ENCODE results near the gene ZNF436.
A peak's percentile ranks its signal among the peaks of the same experiment; 100 is the strongest.

Gene ZNF436

DNA sequence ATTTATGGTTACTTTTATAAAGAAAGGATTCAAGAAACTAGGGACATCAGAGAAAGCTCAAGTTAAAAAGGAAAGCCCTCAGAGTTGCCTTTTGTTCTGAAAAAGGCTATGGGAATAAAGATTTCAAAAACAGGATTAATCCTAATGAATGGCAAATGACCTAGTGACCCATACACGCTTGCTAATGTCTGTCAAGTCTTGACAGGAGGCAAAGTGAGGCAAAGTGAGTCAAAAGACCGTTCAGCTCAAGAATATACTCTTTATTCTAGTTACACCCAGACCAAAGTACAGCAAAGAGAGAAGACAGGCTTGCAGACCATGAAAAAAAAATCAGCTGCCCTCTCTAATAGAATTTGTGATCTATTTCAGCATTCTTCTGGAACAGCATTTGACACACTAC, 3.5 kb downstream of the ZNF436 start:
- Mint-ChIP-seq H3K36me3 (peaks cover 36 to 43% of the 10 kb centered on the region in 2 donors), H3K4me3 (peak overlapping the region in 1 of 2 donors; percentile 6), H3K27ac (no peak overlapping the region)

DNA sequence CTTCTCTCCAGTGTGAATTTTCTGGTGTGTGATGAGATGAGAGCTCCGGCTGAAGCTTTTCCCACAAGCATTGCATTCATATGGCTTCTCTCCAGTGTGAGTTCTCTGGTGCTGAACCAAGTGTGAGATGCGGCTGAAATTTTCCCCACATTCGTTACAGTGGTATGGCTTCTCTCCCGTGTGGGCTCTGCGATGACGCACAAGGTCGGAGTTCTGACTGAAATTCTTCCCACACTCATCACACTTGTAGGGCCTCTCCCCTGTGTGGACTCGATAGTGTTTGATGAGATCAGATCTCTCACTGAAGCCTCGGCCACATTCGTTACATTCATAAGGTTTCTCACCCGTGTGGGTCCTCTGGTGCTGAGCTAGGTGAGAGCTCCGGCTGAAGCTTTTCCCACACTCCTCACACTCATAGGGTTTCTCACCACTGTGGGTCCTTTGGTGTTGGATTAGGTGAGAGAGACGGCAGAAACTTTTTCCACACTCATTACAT, 7.4 kb downstream of the ZNF436 start:
- Mint-ChIP-seq H3K4me1 (peaks cover 5 to 14% of the 10 kb centered on the region in 2 donors), H3K27me3 (no peaks in the 10 kb centered on the region), H3K9me3 (peaks cover 24% of the 10 kb centered on the region in 2 donors), H3K27ac (peak overlapping the region; percentile 65), H3K36me3 (peaks cover 61 to 71% of the 10 kb centered on the region in 2 donors), H3K4me3 (no peak overlapping the region)
- ATAC-seq (replicated peaks) (no peak), DNase-seq (no peak)

More for the DNA sequence above, 3.5 kb downstream of the ZNF436 start:
- H3K4me1 Mint-ChIP-seq, result peaks cover 18 to 42% of the 10 kb centered on the region in 2 donors
- no peak for DNase-seq
- peaks cover 12 to 13% of the 10 kb centered on the region in 2 donors for H3K9me3 Mint-ChIP-seq
- no peak for ATAC-seq (replicated peaks)
- H3K27me3 Mint-ChIP-seq, result no peaks in the 10 kb centered on the region

DNA sequence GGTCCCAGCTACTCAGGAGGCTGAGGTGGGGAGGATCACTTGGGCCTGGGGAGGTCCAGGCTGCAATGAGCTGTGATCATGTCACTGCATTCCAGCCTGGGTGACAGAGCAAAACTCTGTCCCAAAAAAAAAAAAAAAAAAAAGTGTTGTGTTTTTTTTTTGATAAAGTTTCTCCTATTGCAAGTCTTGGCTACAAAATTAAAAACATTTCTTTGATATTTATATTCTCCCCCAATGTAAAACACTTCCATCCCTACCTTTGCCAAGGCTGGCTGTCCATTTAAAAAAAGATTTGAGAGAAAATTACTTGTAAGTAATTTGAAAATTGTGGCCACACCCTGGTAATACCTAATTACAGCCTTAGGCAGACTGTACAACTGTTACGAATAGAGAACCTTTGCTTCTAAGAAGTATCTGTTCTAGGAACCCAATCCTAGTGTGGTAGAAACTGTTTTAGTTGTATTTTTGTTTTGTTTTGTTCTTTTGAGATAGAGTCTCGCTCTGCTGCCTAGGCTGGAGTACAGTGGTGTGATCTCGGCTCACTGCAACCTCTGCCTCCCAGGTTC, 11.2 kb downstream of the ZNF436 start:
- H3K4me1 Mint-ChIP-seq, result no peaks in the 10 kb centered on the region
- DNase-seq (no peak), ATAC-seq (replicated peaks) (no peak)
- H3K36me3 Mint-ChIP-seq, result peaks cover 48 to 60% of the 10 kb centered on the region in 2 donors
- H3K27me3 Mint-ChIP-seq, result peaks cover 0 to 5% of the 10 kb centered on the region in 2 donors
- H3K27ac Mint-ChIP-seq, result no peak overlapping the region
- peaks cover 24% of the 10 kb centered on the region in 2 donors for H3K9me3 Mint-ChIP-seq
- no peak overlapping the region for H3K4me3 Mint-ChIP-seq

DNA sequence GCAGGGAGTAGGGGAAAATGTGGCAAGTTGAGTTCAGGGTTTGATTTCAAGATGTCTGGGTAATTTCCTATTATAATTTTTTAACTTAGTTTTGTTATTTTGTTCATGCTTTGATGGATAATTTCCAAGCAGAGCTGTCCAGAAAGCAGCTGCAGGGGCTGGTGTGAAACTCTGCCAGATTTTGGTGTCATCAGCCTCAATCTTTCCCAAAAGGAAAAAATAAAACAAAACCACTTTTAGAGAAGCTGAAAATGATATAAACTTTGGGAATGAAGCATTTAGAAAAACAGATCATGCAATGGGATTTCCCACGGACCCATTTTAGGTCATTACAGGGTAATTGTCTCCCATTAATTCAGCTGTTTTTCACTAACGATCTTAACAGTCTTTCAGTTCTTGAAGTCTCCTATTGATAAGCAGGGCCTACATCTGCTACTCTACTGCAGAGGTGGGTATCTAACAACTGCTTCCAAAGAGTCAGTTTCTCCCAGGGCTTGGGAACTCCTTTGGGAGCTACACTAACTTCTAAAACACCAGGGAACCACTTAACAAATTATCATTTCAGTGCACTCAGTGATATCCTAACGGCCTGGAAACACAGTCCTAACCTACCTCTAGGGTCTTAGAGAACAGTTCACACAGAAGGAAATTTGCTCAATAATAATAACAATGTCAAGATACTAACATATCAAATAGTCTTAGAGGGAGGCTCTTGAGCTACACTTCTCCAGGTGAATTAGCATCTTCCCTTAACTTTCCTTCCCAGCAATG, 12.3 kb downstream of the ZNF436 start:
- DNase-seq (no peak), ATAC-seq (replicated peaks) (no peak)
- Mint-ChIP-seq H3K4me3 (no peak overlapping the region), H3K27ac (no peak overlapping the region), H3K36me3 (peaks cover 37 to 50% of the 10 kb centered on the region in 2 donors), H3K4me1 (no peaks in the 10 kb centered on the region), H3K9me3 (peaks cover 16 to 18% of the 10 kb centered on the region in 2 donors), H3K27me3 (peaks cover 0 to 5% of the 10 kb centered on the region in 2 donors)

DNA sequence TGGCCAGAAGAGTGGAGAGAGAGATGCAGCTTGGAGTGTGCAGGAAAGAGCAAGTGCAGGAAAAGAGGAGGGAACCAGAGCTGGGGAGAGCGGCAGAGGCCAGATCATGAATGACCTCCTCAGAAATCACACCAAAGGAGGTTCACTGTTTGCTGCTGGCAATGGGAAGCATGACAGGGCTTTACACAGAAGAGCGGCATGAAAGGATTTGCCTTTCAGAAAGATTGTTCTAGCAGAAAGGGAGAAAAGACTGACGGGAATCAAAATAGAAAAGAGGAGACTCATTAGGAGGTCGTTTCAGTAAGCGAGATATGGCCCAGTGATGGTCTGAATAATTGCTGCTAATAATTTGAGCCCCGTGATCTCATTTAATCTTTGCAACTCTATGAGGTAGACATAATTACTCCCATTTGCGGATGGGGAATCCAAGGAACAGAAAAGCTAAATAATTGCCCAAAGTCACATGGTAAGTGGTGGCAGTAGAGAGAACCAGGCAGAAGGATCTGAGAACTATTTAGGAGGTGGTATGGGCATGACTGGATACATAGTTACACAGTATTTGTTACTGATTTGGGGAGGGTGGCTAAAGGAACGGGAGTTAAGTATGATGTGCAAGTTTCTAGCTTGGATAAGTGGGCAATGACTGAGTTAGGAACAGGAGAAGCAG, 13.0 kb downstream of the ZNF436 start:
- H3K27ac Mint-ChIP-seq, result no peak overlapping the region

DNA sequence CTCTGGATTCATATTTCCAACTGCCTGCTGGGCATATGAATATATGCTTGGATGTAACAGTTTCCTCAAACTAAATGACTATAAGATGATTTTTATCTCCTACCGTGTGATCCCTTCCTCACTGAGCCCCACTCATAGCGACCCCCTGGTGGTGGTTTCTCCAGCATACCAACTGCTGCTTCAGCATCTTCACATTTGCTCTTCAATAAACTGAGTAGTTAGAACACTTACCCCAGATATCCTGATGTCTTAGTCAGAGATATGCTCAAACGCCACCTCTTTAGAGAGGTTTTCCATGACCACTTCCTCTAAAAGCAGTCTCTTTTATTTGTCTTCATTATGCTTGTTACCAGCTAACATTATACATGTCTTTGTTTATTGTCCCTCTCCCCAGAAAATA, 15.4 kb downstream of the ZNF436 start:
- Mint-ChIP-seq H3K36me3 (peaks cover 10 to 19% of the 10 kb centered on the region in 2 donors), H3K27me3 (peaks cover 0 to 5% of the 10 kb centered on the region in 2 donors), H3K4me1 (no peaks in the 10 kb centered on the region), H3K9me3 (peaks cover 0 to 3% of the 10 kb centered on the region in 2 donors), H3K4me3 (no peak overlapping the region), H3K27ac (no peak overlapping the region)
- ATAC-seq (replicated peaks) (peak; percentile 25 to 27), DNase-seq (no peak)

More for the DNA sequence above, 13.0 kb downstream of the ZNF436 start:
- ATAC-seq (replicated peaks) (no peak), DNase-seq (no peak)
- Mint-ChIP-seq H3K4me3 (no peak overlapping the region), H3K27me3 (peaks cover 0 to 5% of the 10 kb centered on the region in 2 donors), H3K9me3 (peaks cover 11 to 14% of the 10 kb centered on the region in 2 donors), H3K4me1 (no peaks in the 10 kb centered on the region), H3K36me3 (peaks cover 31 to 42% of the 10 kb centered on the region in 2 donors)

DNA sequence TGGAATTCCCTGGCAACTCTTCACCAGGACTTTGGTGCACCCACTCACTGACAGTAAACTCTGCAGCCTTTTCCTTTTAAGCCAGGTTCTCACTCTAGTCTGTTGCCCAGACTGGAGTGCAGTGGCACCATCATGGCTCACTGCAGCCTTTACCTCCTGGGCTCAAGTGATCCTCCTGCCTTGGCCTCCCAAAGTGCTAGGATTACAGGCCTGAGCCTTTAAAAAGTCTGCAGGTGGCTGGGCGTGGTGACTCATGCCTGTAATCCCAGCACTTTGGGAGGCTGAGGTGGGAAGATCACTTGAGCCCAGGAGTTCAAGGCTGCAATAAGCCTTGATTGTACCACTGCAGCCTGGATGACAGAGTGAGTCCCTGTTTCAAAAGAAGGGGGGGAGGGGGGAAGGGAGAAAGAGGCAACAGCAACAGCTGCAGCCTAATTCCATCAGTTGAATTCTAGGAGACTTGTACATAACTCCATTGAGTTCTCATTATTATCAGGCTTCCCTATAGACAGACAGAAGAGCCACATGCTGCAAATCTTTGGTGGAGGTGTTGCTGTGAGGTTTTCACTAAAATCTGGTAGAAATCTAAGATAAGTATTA, 17.4 kb downstream of the ZNF436 start:
- ATAC-seq (replicated peaks) (no peak), DNase-seq (no peak)
- H3K4me1 Mint-ChIP-seq, result no peaks in the 10 kb centered on the region
- no peak overlapping the region for H3K4me3 Mint-ChIP-seq
- H3K27me3 Mint-ChIP-seq, result peaks cover 0 to 5% of the 10 kb centered on the region in 2 donors
- peaks cover 2 to 10% of the 10 kb centered on the region in 2 donors for H3K36me3 Mint-ChIP-seq
- H3K27ac Mint-ChIP-seq, result no peak overlapping the region
- H3K9me3 Mint-ChIP-seq, result no peaks in the 10 kb centered on the region

DNA sequence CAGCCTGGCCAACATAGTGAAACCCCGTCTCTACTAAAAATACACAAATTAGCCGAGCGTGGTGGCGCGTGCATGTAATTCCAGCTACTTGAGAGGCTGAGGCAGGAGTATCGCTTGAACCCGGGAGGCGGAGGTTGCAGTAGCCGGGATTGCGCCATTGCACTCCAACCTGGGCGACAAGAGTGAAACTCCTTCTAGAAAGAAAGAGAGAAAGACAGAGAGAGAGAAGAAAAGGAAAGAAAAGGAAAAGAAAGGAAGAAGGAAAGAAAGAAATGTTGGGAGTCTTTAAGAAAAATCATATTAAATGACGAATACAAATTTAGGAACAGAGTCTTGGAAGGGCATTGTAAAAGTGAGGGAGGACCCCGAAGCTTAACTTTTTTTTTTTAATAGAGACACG, 23.7 kb downstream of the ZNF436 start:
- peaks cover 0 to 9% of the 10 kb centered on the region in 2 donors for H3K36me3 Mint-ChIP-seq
- H3K4me3 Mint-ChIP-seq, result peak overlapping the region in 1 of 2 donors; percentile 37
- DNase-seq, result no peak
- no peaks in the 10 kb centered on the region for H3K9me3 Mint-ChIP-seq
- peaks cover 11 to 33% of the 10 kb centered on the region in 2 donors for H3K4me1 Mint-ChIP-seq
- no peaks in the 10 kb centered on the region for H3K27me3 Mint-ChIP-seq
- H3K27ac Mint-ChIP-seq, result no peak overlapping the region
- ATAC-seq (replicated peaks), result no peak

DNA sequence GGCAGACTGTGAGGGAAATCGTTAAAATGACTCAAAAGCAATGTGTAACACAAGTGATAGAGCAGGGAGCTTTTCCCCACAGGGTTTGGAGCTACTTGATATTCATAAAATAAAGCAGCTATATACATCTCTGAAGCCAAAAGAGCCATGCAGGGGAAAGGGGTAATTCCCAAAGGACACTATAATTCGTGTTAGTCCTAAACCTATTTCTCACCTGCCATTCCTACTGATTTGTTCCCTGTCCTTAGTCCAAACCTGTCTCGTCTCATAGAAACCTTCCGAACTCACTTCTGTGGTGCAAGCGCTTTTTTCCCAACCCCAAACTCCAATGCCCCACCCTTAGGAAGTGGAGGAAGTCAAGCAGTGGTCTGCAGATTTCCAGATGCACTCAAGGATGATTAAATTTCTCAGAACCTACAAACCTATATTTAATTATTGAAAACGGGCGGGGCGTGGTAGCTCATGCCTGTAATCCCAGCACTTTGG, 24.6 kb downstream of the ZNF436 start:
- no peaks in the 10 kb centered on the region for H3K27me3 Mint-ChIP-seq
- H3K4me1 Mint-ChIP-seq, result peaks cover 14 to 42% of the 10 kb centered on the region in 2 donors
- peak overlapping the region; percentile 90 to 95 for H3K4me3 Mint-ChIP-seq
- H3K27ac Mint-ChIP-seq, result peak overlapping the region; percentile 98
- ATAC-seq (replicated peaks) (peak; percentile 1 to 12), DNase-seq (no peak)
- H3K36me3 Mint-ChIP-seq, result peaks cover 0 to 9% of the 10 kb centered on the region in 2 donors
- H3K9me3 Mint-ChIP-seq, result no peaks in the 10 kb centered on the region

DNA sequence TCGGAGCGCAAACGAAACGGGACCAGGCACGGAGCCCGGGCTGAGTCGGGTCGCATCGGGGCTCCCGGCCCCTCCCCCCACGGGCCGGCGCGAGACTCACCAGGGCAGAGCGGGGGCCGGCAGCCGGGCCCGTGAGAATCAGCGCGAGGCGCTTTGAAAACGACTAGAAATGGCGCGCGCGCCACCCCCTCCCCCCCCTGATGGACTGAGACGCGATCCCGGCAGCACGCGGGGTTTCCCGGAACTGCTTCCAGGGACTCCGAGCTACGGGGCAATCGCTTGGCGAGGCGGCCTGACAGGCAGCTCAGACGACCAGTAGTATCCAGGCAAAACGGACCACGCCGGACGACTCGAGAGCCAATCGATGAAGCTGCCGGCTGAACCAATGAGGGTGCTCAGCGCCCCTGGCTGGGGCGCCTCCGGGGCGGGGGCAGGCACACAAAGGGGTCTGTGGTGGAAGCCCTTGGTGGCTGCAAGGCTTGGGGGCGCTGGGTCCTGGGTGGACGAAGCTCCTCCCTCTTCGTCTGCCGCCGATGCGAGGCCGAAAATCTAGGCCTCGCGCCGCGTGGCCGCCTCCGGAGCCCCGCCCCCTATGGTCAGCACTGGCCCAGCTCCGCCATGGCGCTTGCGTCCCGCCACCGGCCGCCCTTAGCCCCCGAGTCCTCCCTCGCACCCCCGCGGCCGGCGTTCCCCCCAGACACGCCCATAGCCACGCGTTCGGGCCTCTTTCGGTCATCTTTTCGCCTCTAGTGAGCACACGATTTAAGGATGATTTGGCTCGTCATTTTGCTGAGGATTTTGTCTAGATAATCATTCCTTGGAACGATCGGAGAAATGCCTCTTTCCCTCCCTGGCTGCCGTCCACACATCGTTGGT, 25.3 kb downstream of the ZNF436 start, which contains the start of gene HNRNPR:
Gene HNRNPR (minus strand): TSS at position 174 of the 876 bp plus-strand sequence. CDS start 3,276 bp downstream, outside the sequence.
- peak within 1 kb of the TSS; percentile 98 for H3K27ac Mint-ChIP-seq
- peak within 1 kb of the TSS; percentile 90 to 95 for H3K4me3 Mint-ChIP-seq
- ATAC-seq (replicated peaks) (peak; percentile 95 to 96), DNase-seq (peak; percentile 99)
- H3K4me1 Mint-ChIP-seq, result peaks cover 18 to 49% of the 10 kb centered on the region in 2 donors
- H3K9me3 Mint-ChIP-seq, result no peaks in the 10 kb centered on the region
- no peaks in the 10 kb centered on the region for H3K27me3 Mint-ChIP-seq
- H3K36me3 Mint-ChIP-seq, result peaks cover 4 to 15% of the 10 kb centered on the region in 2 donors

DNA sequence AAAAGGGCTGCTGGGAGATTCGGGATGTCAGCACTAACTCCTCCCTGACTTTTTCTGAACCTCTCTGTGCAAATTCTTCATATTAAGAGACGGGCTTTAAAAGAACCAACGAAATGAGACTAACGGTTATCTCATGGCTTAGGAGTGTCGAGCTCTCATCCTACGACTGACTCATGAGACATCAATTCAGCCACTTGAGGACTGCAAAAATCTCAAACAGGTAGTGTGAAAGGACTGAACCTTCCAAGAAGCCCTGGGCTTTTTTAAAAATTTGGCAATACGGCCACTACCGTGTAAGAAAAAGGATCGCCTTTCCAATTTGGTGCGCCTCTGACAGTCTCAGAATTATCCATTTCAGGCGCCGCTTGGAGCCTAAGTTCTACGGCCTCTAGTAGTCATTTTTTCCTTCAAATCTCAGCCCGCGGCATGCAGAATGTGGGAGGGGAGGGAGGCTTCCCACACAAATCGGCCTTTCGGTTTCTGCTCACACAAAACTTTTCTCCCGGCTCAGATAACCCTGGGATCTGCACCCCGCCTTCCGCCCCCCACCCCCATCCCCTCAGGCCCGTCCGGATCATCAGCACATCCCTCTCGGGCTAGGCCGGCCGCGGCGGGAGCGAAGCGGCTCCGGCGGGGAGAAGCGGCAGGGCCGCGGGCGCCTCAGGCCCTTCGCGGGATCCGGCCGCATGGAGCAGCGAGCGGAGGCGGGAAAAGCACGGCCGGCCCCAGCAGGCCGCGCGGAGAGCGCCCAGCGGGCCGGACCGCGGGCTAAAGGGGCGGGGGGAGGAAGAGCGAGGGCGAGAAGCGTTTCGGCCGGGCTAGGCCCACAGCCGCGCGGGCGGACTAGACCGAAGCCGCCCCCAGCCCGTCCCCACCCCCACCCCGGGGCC, 26.2 kb downstream of the ZNF436 start:
- Mint-ChIP-seq H3K4me3 (peak overlapping the region; percentile 90 to 95), H3K36me3 (peaks cover 4 to 15% of the 10 kb centered on the region in 2 donors), H3K4me1 (peaks cover 21 to 54% of the 10 kb centered on the region in 2 donors), H3K27ac (peak overlapping the region; percentile 93), H3K27me3 (no peaks in the 10 kb centered on the region), H3K9me3 (no peaks in the 10 kb centered on the region)
- ATAC-seq (replicated peaks), result peak; percentile 8 to 17
- peak; percentile 29 for DNase-seq

DNA sequence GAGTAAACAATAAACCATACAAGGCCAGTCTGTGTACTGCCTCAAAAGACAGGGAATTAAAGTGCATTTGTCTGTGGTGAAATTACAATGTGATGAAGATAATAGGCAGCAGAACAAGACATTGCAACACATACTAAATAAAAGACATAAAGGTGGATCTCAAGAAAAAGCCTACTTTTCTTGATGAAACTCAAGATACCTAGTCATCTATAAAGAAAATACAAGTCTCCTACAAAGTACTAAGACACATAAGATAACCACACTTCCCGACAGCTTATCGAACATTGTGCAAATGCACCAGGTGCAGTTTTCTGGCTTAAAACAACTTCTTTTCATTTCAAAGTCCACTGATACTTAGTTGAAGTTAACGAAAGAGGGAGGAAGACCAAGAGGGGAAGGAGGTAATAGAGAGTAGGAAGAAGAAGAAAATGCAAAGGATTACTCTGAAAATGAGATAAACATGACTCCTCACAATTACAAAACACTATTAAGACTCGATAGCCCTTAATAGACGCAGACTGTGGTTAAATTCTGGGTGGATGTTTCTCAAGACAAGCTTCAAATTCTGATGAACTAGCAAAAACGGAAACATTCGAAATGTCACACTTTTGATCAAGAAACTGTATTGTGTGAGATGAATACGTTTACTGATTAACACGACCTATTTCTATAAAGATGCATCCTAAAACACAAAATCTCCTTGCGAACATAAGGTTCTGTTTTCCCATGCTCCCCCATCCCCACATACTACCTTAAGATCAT, 27.5 kb downstream of the ZNF436 start:
- peaks cover 8 to 21% of the 10 kb centered on the region in 2 donors for H3K36me3 Mint-ChIP-seq
- H3K4me3 Mint-ChIP-seq, result peak overlapping the region; percentile 90 to 95
- H3K27me3 Mint-ChIP-seq, result no peaks in the 10 kb centered on the region
- peak overlapping the region; percentile 0 for H3K27ac Mint-ChIP-seq
- H3K9me3 Mint-ChIP-seq, result no peaks in the 10 kb centered on the region
- no peak for ATAC-seq (replicated peaks)
- H3K4me1 Mint-ChIP-seq, result peaks cover 24 to 62% of the 10 kb centered on the region in 2 donors
- DNase-seq, result no peak
